K562 (cell line): ENCODE data around the gene ACTN1. TPM values are rescaled to one million over a fixed set of nuclear protein-coding genes. Genes with fewer than 3 reads are reported as not detected.

Source experiments
- ATAC-seq: fragments of 200-7000 bp; cut with Tn5 transposase; 3 replicates; pipeline ENCODE4 v1.9.1; 2020; ENCODE audit warnings: moderate library complexity
- BruUV-seq: library from RNA; stranded (reverse); fragments of 400-500 nt; replicated peaks from 2 replicates; lab custom pipeline; 2021; lab: Mats Ljungman, UMichigan
- CTCF ChIA-PET: fragments of 300-600 bp; formaldehyde crosslinking; extraction: SDS; loops from one replicate; lab custom pipeline; 2021; ENCODE audit warnings: low intra/inter-chr PET ratio; lab: Yijun Ruan, JAX
- POLR2A ChIA-PET: fragments of 300-600, 350-650 bp; sonication (Branson Sonifier 250); formaldehyde crosslinking; extraction: SDS; loops from one replicate; lab custom pipeline; 2021; ENCODE audit warnings: antibody characterized with exemption, inconsistent platforms; lab: Yijun Ruan, JAX
- DNase-seq, 4 experiments: peaks; one replicate each; pipeline versions ENCODE4 v3.0.0 to v3.0.0-alpha.2; 2011 to 2018; ENCODE audit warnings: low spot score in 3 of 4, mixed read lengths in 3 of 4; ENCODE audit errors: extremely low read depth in 1 of 4
- FAIRE-seq: peaks from 2 replicates; lab custom pipeline; 2011; peaks lifted over from hg19 to GRCh38; lab: Jason Lieb, UNC
- H2AFZ ChIP-seq: 2 replicates; pipeline ENCODE4 v1.6.0; 2011; ENCODE audit warnings: low read depth, low read length, control low read depth, inconsistent platforms
- H3K27ac ChIP-seq: fragments of 200-600 bp; 3 replicates; pipeline ENCODE4 v1.8.0; 2011; ENCODE audit warnings: low read depth, mild to moderate bottlenecking, control low read depth, inconsistent platforms, low read length, moderate library complexity, mixed read lengths; ENCODE audit errors: extremely low read depth
- H3K27me3 ChIP-seq, 2 experiments: fragments of 300-600 bp in 1 of 2; 2 replicates in 1 of 2; 3 replicates in 1 of 2; pipeline versions ENCODE4 v1.6.0 to v1.8.0; 2011; ENCODE audit warnings: inconsistent platforms in 2 of 2, low read length in 2 of 2, mild to moderate bottlenecking in 1 of 2, mixed read lengths in 1 of 2, moderate library complexity in 1 of 2; ENCODE audit not compliant: control insufficient read depth in 2 of 2, insufficient read depth in 2 of 2
- H3K36me3 ChIP-seq: fragments of 300-600 bp; 3 replicates; pipeline ENCODE4 v1.8.0; 2011; ENCODE audit warnings: mild to moderate bottlenecking, low read length, inconsistent platforms; ENCODE audit not compliant: control insufficient read depth, insufficient read depth
- H3K4me1 ChIP-seq, 2 experiments: fragments of 200-600 bp in 1 of 2; replicated peaks in 1 of 2; 2 replicates in 1 of 2; 3 replicates in 1 of 2; pipeline versions ENCODE4 v1.5.1 to v1.8.0; 2011; ENCODE audit warnings: inconsistent platforms in 2 of 2, low read length in 2 of 2, mild to moderate bottlenecking in 1 of 2, mixed read lengths in 1 of 2, moderate library complexity in 1 of 2; ENCODE audit not compliant: control insufficient read depth in 2 of 2, insufficient read depth in 2 of 2
- H3K4me2 ChIP-seq: 2 replicates; pipeline ENCODE4 v1.6.1; 2011; ENCODE audit warnings: low read length, control low read depth, inconsistent platforms, mixed read lengths; ENCODE audit not compliant: insufficient read depth
- H3K4me3 ChIP-seq: fragments of 200-600 bp; sonication (generic), shearing (Covaris generic); 2 replicates; pipeline ENCODE4 v1.5.1; 2016; ENCODE audit warnings: control low read depth, inconsistent platforms
- H3K79me2 ChIP-seq: fragments of 200-600 bp; 3 replicates; pipeline ENCODE4 v1.8.0; 2011; ENCODE audit warnings: low read length, inconsistent platforms; ENCODE audit not compliant: control insufficient read depth, insufficient read depth
- H3K9ac ChIP-seq, 2 experiments: 2 replicates each; pipeline versions ENCODE4 v1.6.0 to v1.6.1; 2011; ENCODE audit warnings: low read depth in 2 of 2, low read length in 2 of 2, control low read depth in 1 of 2, inconsistent platforms in 1 of 2, mild to moderate bottlenecking in 1 of 2, mixed read lengths in 1 of 2; ENCODE audit not compliant: insufficient read depth in 1 of 2
- H3K9me1 ChIP-seq: one replicate; pipeline ENCODE4 v1.6.0; 2011; ENCODE audit warnings: inconsistent platforms, mild to moderate bottlenecking, low read length, moderate library complexity; ENCODE audit not compliant: control insufficient read depth, insufficient read depth
- H3K9me3 ChIP-seq: replicated peaks from 2 replicates; pipeline ENCODE4 v1.5.1; 2011; ENCODE audit warnings: low read depth, low read length, inconsistent platforms; ENCODE audit not compliant: control insufficient read depth, insufficient read depth
- H4K20me1 ChIP-seq: replicated peaks from 2 replicates; pipeline ENCODE4 v1.6.1; 2011; ENCODE audit warnings: low read length, inconsistent platforms, mixed read lengths; ENCODE audit not compliant: control insufficient read depth, insufficient read depth
- CBFA2T3 ChIP-seq: fragments of 450-650 bp; IDR thresholded peaks from 2 replicates; pipeline ENCODE4 v1.6.1; 2017
- EGR1 ChIP-seq: fragments of 450-650 bp; conservative IDR thresholded peaks from 2 replicates; pipeline ENCODE4 v1.6.1; 2017; ENCODE audit warnings: mild to moderate bottlenecking
- ID3 ChIP-seq, 2 experiments: fragments of 250-450 bp in 1 of 2; fragments of 450-650 bp in 1 of 2; sonication (Bioruptor Pico) in 1 of 2; IDR thresholded peaks; 2 replicates each; pipeline versions ENCODE4 v1.6.1 to v1.8.0; 2016 to 2021; ENCODE audit warnings: mild to moderate bottlenecking in 2 of 2, moderate library complexity in 2 of 2, missing compliant biosample characterization in 1 of 2, missing genetic modification characterization in 1 of 2
- MAZ ChIP-seq, 2 experiments: fragments of 450-650 bp in 1 of 2; sonication (generic) in 1 of 2; formaldehyde crosslinking; IDR thresholded peaks in 1 of 2; conservative IDR thresholded peaks in 1 of 2; 2 replicates each; pipeline versions ENCODE4 v1.4.0 to v1.5.0; 2020; ENCODE audit warnings: mild to moderate bottlenecking in 1 of 2, missing genetic modification reagents in 1 of 2
- NR1H2 ChIP-seq: sonication (generic); formaldehyde crosslinking; IDR thresholded peaks from 2 replicates; pipeline ENCODE4 v1.4.0; 2020; ENCODE audit warnings: mild to moderate bottlenecking, missing genetic modification reagents
- ZNF699 ChIP-seq: fragments of 250-450 bp; sonication (Bioruptor Pico); IDR thresholded peaks from 2 replicates; pipeline ENCODE4 v1.8.0; 2021; ENCODE audit warnings: mild to moderate bottlenecking, moderate library complexity; ENCODE audit not compliant: insufficient replicate concordance
- WGBS: fragments of 100-300 bp; shearing (Covaris generic); methylation state at CpG from one replicate; pipeline ENCODE4 v1.1.6; 2016; ENCODE audit warnings: low coverage, mixed read lengths; ENCODE audit not compliant: insufficient coverage; ENCODE audit errors: missing lambda C conversion rate; 5-methylcytosine and 5-hydroxymethylcytosine counted together
- in situ Hi-C: fragments of 300-500 bp; cut with MboI; formaldehyde crosslinking; loops from 4 replicates; pipeline ENCODE4 v1.15.0; 2018; ENCODE audit warnings: inconsistent platforms, mixed read lengths
- intact Hi-C: fragments of 100-400 bp; cut with micrococcal nuclease; formaldehyde crosslinking; loops from 2 replicates; pipeline ENCODE4 v1.14.2; 2022
- polyA plus RNA-seq, 8 experiments: library from polyadenylated mRNA; depleted of rRNA in 4 of 8; stranded (reverse) in 5 of 8; unstranded in 3 of 8; fragments of >200 nt; fragmentation: Nextera tagmentation in 2 of 8; fragmentation: Illumina TruSeq in 1 of 8; extraction: Ambion mirVana in 2 of 8; extraction: Trizol in 1 of 8; gene quantifications; 2 replicates each; pipeline versions ENCODE4 v1.2.1 to v1.2.3, GENCODE V29; 2011 to 2014; ENCODE audit warnings: inconsistent platforms in 1 of 8, missing spikeins in 1 of 8
- total RNA-seq, 7 experiments: library from RNA; depleted of rRNA in 6 of 7; stranded (reverse); fragments of >200 nt in 6 of 7; fragmentation: Illumina TruSeq in 2 of 7; extraction: Trizol in 2 of 7; gene quantifications; 2 replicates each; pipeline versions ENCODE4 v1.2.1 to v1.2.3, GENCODE V29; 2011 to 2021; ENCODE audit warnings: low replicate concordance in 1 of 7

The ACTN1 gene
- total and polyA plus RNA-seq, 9 of the 15 experiments (the other 6 are each of a cell fraction or from before 2014, with no cell fraction given) = 2.2 to 67.7 (median 34.5) TPM

DNA sequence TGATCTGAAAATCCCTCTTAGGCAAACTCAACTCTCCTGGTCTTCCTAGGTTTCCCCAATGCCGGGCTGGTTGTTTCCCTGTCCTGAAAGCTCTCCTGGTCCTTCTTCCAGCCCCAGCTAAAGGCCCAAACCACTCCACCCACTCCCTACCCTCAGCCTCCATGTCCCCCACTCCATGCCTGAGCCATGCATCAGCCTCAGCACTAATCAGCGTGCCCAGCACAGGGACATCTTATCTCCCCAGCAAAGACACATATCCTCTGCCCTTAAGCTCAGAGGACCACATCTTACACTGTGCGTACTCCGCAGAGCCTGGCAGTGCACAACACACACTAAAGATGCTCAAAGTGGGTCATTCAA is 25.9 kb downstream of the ACTN1 start:
- no peak for TF ChIP-seq MAZ (CRISPR knock-in tag; conservative IDR thresholded peaks at IDR 0.05 in 1 of 2, IDR thresholded peaks at IDR 0.05 in 1 of 2)
- no peak for TF ChIP-seq ZNF699 (CRISPR knock-in tag)
- TF ChIP-seq EGR1 = peak; percentile 31; the same call in 1 of the 2 replicates
- no peak for TF ChIP-seq NR1H2 (CRISPR knock-in tag)
- peak; percentile 41 for TF ChIP-seq CBFA2T3
- no peak for TF ChIP-seq ID3 (CRISPR knock-in tag; IDR thresholded peaks at IDR 0.05)
- TF ChIP-seq ID3 (tag; IDR thresholded peaks at IDR 0.05) = no peak
- Histone ChIP-seq H3K36me3 (peaks cover 5% of the 10 kb centered on the region; the same call in 2 of the 3 replicates), H3K4me2 (no peak overlapping the region), H3K9me1 (no peaks in the 10 kb centered on the region), H4K20me1 (no peaks in the 10 kb centered on the region), H3K79me2 (peaks cover 29% of the 10 kb centered on the region; the same call in 2 of the 3 replicates), H3K9me3 (no peaks in the 10 kb centered on the region), H2AFZ (no peak overlapping the region), H3K9ac (peak overlapping the region in 1 of 2 experiments; percentile 43; a peak in 2 of 4 replicates), H3K4me3 (no peak overlapping the region), H3K27me3 (no peaks in the 10 kb centered on the region), H3K27ac (no peak overlapping the region; the same call in 2 of the 3 replicates), H3K4me1 (peaks cover 22 to 26% of the 10 kb centered on the region in 2 experiments; a peak in 4 of 5 replicates)
- peak in 1 of 4 experiments; percentile 11 for DNase-seq
- POLR2A ChIA-PET = interaction anchor here (0.7 kb wide), 2 partner anchors 11 to 308 kb away, joined by 3 read pairs; no protein-coding TSS in a partner anchor
- FAIRE-seq = no peak
- WGBS = 60% methylated on average over 3 of the region's 4 CpGs
- in situ Hi-C loops = no loop called here
- CTCF ChIA-PET = no interaction called here
- intact Hi-C loops = no loop called here
- no TSS peak for BruUV-seq
- peak; percentile 33; the same call in 1 of the 3 replicates for ATAC-seq
